Kidney tubule cell (primary cell): Measurements from ENCODE around the gene CD55.

Experiments used
- DNase-seq: peaks from one replicate; pipeline ENCODE4 v3.0.0-alpha.2; 2018; ENCODE audit warnings: low spot score

The CD55 gene

GRCh38 chr1:207330011-207330710 lies 8.7 kb downstream of the CD55 start:
- no peak for DNase-seq

GRCh38 chr1:207331354-207332313 lies 10.2 kb downstream of the CD55 start:
- no peak for DNase-seq

- DNase-seq, result no peak
These were observed 11.6 kb downstream of the CD55 start for GRCh38 chr1:207333009-207333600.

GRCh38 chr1:207333620-207334019 lies 12.1 kb downstream of the CD55 start:
- no peak for DNase-seq

GRCh38 chr1:207334337-207334736 lies 12.9 kb downstream of the CD55 start:
- DNase-seq, result no peak

GRCh38 chr1:207335138-207335537 lies 13.7 kb downstream of the CD55 start:
- no peak for DNase-seq

GRCh38 chr1:207335695-207336363 lies 14.4 kb downstream of the CD55 start:
- DNase-seq, result peak; percentile 12

GRCh38 chr1:207336559-207337467 lies 15.3 kb downstream of the CD55 start:
- peak; percentile 69 for DNase-seq

- DNase-seq, result no peak
These were observed 20.9 kb downstream of the CD55 start for GRCh38 chr1:207342332-207342731.

- DNase-seq, result no peak
These were observed 22.2 kb downstream of the CD55 start for GRCh38 chr1:207343675-207344074.

GRCh38 chr1:207344221-207344620 lies 22.7 kb downstream of the CD55 start:
- DNase-seq, result no peak

- DNase-seq, result no peak
These were observed 24.4 kb downstream of the CD55 start for GRCh38 chr1:207345644-207346477.

- DNase-seq, result no peak
These were observed 25.0 kb downstream of the CD55 start for GRCh38 chr1:207346513-207346912.

- no peak for DNase-seq
These were observed 28.5 kb downstream of the CD55 start for GRCh38 chr1:207349979-207350378.

- DNase-seq, result no peak
These were observed 31.1 kb downstream of the CD55 start for GRCh38 chr1:207352554-207352953.

GRCh38 chr1:207355060-207355459 lies 33.6 kb downstream of the CD55 start:
- no peak for DNase-seq

- no peak for DNase-seq
These were observed 34.2 kb downstream of the CD55 start for GRCh38 chr1:207355513-207356295.

GRCh38 chr1:207361029-207361428 lies 39.6 kb downstream of the CD55 start:
- no peak for DNase-seq

- peak; percentile 69 for DNase-seq
These were observed 40.4 kb downstream of the CD55 start for GRCh38 chr1:207361889-207362288.
